SK-N-SH treated with all-trans-retinoic acid at 6 μM for 48 hours (cell line): Measurements from ENCODE around the gene RASIP1.

Experiments used
- ATAC-seq: fragments of 200-7000 bp; cut with Tn5 transposase; 3 replicates; pipeline ENCODE4 v1.9.1; 2020; ENCODE audit warnings: mild to moderate bottlenecking, moderate library complexity
- ARNTL ChIP-seq: fragments of 450-650 bp; formaldehyde crosslinking; IDR thresholded peaks from 2 replicates; pipeline ENCODE4 v1.5.0; 2020; ENCODE audit warnings: low read depth, mild to moderate bottlenecking, moderate library complexity, borderline replicate concordance
- BACH2 ChIP-seq: fragments of 250-450 bp; sonication (Bioruptor Pico); IDR thresholded peaks from 2 replicates; pipeline ENCODE4 v1.9.0; 2021; ENCODE audit warnings: mild to moderate bottlenecking, borderline replicate concordance
- CREB5 ChIP-seq: fragments of 250-450 bp; sonication (Bioruptor Pico); IDR thresholded peaks from 2 replicates; pipeline ENCODE4 v1.5.1; 2020; ENCODE audit warnings: low read depth, mild to moderate bottlenecking, moderate library complexity
- CSRNP3 ChIP-seq: fragments of 250-450 bp; sonication (Bioruptor Pico); IDR thresholded peaks from 2 replicates; pipeline ENCODE4 v1.5.1; 2021; ENCODE audit warnings: mild to moderate bottlenecking, moderate library complexity
- ESRRG ChIP-seq: fragments of 250-450 bp; sonication (Bioruptor Pico); IDR thresholded peaks from 2 replicates; pipeline ENCODE4 v1.6.1; 2021; ENCODE audit warnings: mild to moderate bottlenecking
- ISL1 ChIP-seq: fragments of 250-450 bp; sonication (Bioruptor Pico); IDR thresholded peaks from 2 replicates; pipeline ENCODE4 v2.1.2; 2022; ENCODE audit warnings: mild to moderate bottlenecking, moderate library complexity
- OSR1 ChIP-seq: fragments of 250-450 bp; sonication (Bioruptor Pico); IDR thresholded peaks from 2 replicates; pipeline ENCODE4 v1.8.0; 2022; ENCODE audit warnings: moderate library complexity, mild to moderate bottlenecking, inconsistent platforms
- PATZ1 ChIP-seq: fragments of 250-450 bp; sonication (Bioruptor Pico); IDR thresholded peaks from 2 replicates; pipeline ENCODE4 v1.8.0; 2020; ENCODE audit warnings: mild to moderate bottlenecking, moderate library complexity, borderline replicate concordance
- POU6F1 ChIP-seq: fragments of 250-450 bp; sonication (Bioruptor Pico); IDR thresholded peaks from 2 replicates; pipeline ENCODE4 v1.8.0; 2021; ENCODE audit warnings: low read depth, mild to moderate bottlenecking, moderate library complexity, borderline replicate concordance
- PPARA ChIP-seq: fragments of 250-450 bp; sonication (Bioruptor Pico); IDR thresholded peaks from 2 replicates; pipeline ENCODE4 v1.5.0; 2020; ENCODE audit warnings: mild to moderate bottlenecking, borderline replicate concordance
- RARB ChIP-seq: fragments of 250-450 bp; sonication (Bioruptor Pico); IDR thresholded peaks from 2 replicates; pipeline ENCODE4 v1.8.0; 2021; ENCODE audit warnings: mild to moderate bottlenecking, moderate library complexity
- SNAI2 ChIP-seq: fragments of 250-450 bp; sonication (Bioruptor Pico); IDR thresholded peaks from 2 replicates; pipeline ENCODE4 v1.5.0; 2020; ENCODE audit warnings: mild to moderate bottlenecking, moderate library complexity
- TSHZ2 ChIP-seq: fragments of 250-450 bp; sonication (Bioruptor Pico); IDR thresholded peaks from 2 replicates; pipeline ENCODE4 v1.5.0; 2020; ENCODE audit warnings: mild to moderate bottlenecking, moderate library complexity
- ZC3H10 ChIP-seq: fragments of 250-450 bp; sonication (Bioruptor Pico); IDR thresholded peaks from 2 replicates; pipeline ENCODE4 v1.5.1; 2021; ENCODE audit warnings: mild to moderate bottlenecking, moderate library complexity
- ZFP30 ChIP-seq: fragments of 450-650 bp; formaldehyde crosslinking; IDR thresholded peaks from 2 replicates; pipeline ENCODE4 v1.5.0; 2022; ENCODE audit warnings: mild to moderate bottlenecking, moderate library complexity
- ZNF565 ChIP-seq: fragments of 450-650 bp; formaldehyde crosslinking; conservative IDR thresholded peaks from 2 replicates; pipeline ENCODE4 v1.5.0; 2020; ENCODE audit warnings: low read depth, mild to moderate bottlenecking, moderate library complexity
- ZNF8 ChIP-seq: fragments of 450-650 bp; formaldehyde crosslinking; IDR thresholded peaks from 2 replicates; pipeline ENCODE4 v1.5.0; 2020; ENCODE audit warnings: mild to moderate bottlenecking, moderate library complexity

The RASIP1 gene

GRCh38 chr19:48777139-48777538, 36.7 kb upstream of the RASIP1 start (continued):
- TF ChIP-seq CSRNP3 (CRISPR knock-in tag): no peak

- no peak for ATAC-seq
Observed at GRCh38 chr19:48772503-48772953, 32.1 kb upstream of the RASIP1 start.

GRCh38 chr19:48770734-48771472, 30.5 kb upstream of the RASIP1 start:
- no peak for ATAC-seq
- TF ChIP-seq SNAI2 (CRISPR knock-in tag) (no peak), POU6F1 (CRISPR knock-in tag) (no peak), ZC3H10 (CRISPR knock-in tag) (no peak), CREB5 (CRISPR knock-in tag) (no peak), ZFP30 (CRISPR knock-in tag) (no peak), PPARA (CRISPR knock-in tag) (no peak), TSHZ2 (CRISPR knock-in tag) (no peak), BACH2 (no peak)

More at GRCh38 chr19:48772503-48772953, 32.1 kb upstream of the RASIP1 start:
- no peak for TF ChIP-seq ZNF565 (CRISPR knock-in tag)
- no peak for TF ChIP-seq ZFP30 (CRISPR knock-in tag)
- no peak for TF ChIP-seq ARNTL (CRISPR knock-in tag)
- no peak for TF ChIP-seq PATZ1 (CRISPR knock-in tag)
- TF ChIP-seq PPARA (CRISPR knock-in tag): no peak
- TF ChIP-seq ZNF8 (CRISPR knock-in tag): no peak
- no peak for TF ChIP-seq CSRNP3 (CRISPR knock-in tag)
- no peak for TF ChIP-seq OSR1 (CRISPR knock-in tag)
- no peak for TF ChIP-seq ISL1 (CRISPR knock-in tag)
- TF ChIP-seq ESRRG: no peak
- no peak for TF ChIP-seq SNAI2 (CRISPR knock-in tag)
- TF ChIP-seq RARB (CRISPR knock-in tag): no peak
- TF ChIP-seq CREB5 (CRISPR knock-in tag): no peak
- TF ChIP-seq POU6F1 (CRISPR knock-in tag): no peak
